Measurements from ENCODE around the gene MACIR.

- TF ChIP-seq YY1 (IDR thresholded peaks at IDR 0.05) (no peak), MAX (IDR thresholded peaks at IDR 0.05) (no peak), CTCF (IDR thresholded peaks at IDR 0.05; ENCODE audit: low read depth, low read length, missing input control) (peak; percentile 70), GABPA (IDR thresholded peaks at IDR 0.05 in 1 of 2, conservative IDR thresholded peaks at IDR 0.05 in 1 of 2) (no peak), ATF3 (IDR thresholded peaks at IDR 0.05) (no peak), HNF4A (conservative IDR thresholded peaks at IDR 0.05) (no peak), FOXA1 (IDR thresholded peaks at IDR 0.05) (no peak), ZBTB33 (IDR thresholded peaks at IDR 0.05) (no peak), RAD21 (IDR thresholded peaks at IDR 0.05) (peak; percentile 81 to 87), SP1 (IDR thresholded peaks at IDR 0.05) (no peak), TAF1 (conservative IDR thresholded peaks at IDR 0.05) (no peak), EGR1 (IDR thresholded peaks at IDR 0.05; ENCODE audit: low read depth in 2 of 2) (no peak), REST (IDR thresholded peaks at IDR 0.05) (peak; percentile 26)
These were observed 34.3 kb upstream of the MACIR start for GRCh38 chr5:103224118-103224893.

Measured in liver (tissue), 3 donors.